Measurements from ENCODE around the gene DAG1. TPM values are rescaled to one million over a fixed set of nuclear protein-coding genes. Genes with fewer than 3 reads are reported as not detected.

DAG1 gene
- total RNA-seq, 1 donor from 2014 or later, result 46.8 TPM

- Mint-ChIP-seq H3K27me3 (ENCODE audit: unreplicated experiment) (no peaks in the 10 kb centered on the region), H3K4me1 (ENCODE audit: low read depth, unreplicated experiment) (no peaks in the 10 kb centered on the region), H3K4me3 (ENCODE audit: unreplicated experiment) (no peak overlapping the region), H3K9me3 (ENCODE audit: unreplicated experiment) (no peaks in the 10 kb centered on the region), H3K27ac (ENCODE audit: unreplicated experiment) (no peak overlapping the region), H3K36me3 (ENCODE audit: unreplicated experiment) (no peaks in the 10 kb centered on the region)
- DNase-seq, result no peak
- TF ChIP-seq CTCF (IDR thresholded peaks at IDR 0.05; ENCODE audit: partially characterized antibody, unreplicated experiment), result no peak
These were observed 30.2 kb downstream of the DAG1 start for GRCh38 chr3:49500205-49500731.

GRCh38 chr3:49500732-49501609 is 30.9 kb downstream of the DAG1 start:
- Mint-ChIP-seq H3K4me1 (ENCODE audit: low read depth, unreplicated experiment) (no peaks in the 10 kb centered on the region), H3K9me3 (ENCODE audit: unreplicated experiment) (no peaks in the 10 kb centered on the region), H3K27me3 (ENCODE audit: unreplicated experiment) (no peaks in the 10 kb centered on the region), H3K36me3 (ENCODE audit: unreplicated experiment) (no peaks in the 10 kb centered on the region), H3K4me3 (ENCODE audit: unreplicated experiment) (no peak overlapping the region), H3K27ac (ENCODE audit: unreplicated experiment) (no peak overlapping the region)
- DNase-seq, result no peak
- no peak for TF ChIP-seq CTCF (IDR thresholded peaks at IDR 0.05; ENCODE audit: partially characterized antibody, unreplicated experiment)

- H3K27me3 Mint-ChIP-seq (ENCODE audit: unreplicated experiment), result no peaks in the 10 kb centered on the region
- no peaks in the 10 kb centered on the region for H3K4me1 Mint-ChIP-seq (ENCODE audit: low read depth, unreplicated experiment)
- no peak overlapping the region for H3K4me3 Mint-ChIP-seq (ENCODE audit: unreplicated experiment)
- no peak for DNase-seq
- no peaks in the 10 kb centered on the region for H3K9me3 Mint-ChIP-seq (ENCODE audit: unreplicated experiment)
- H3K36me3 Mint-ChIP-seq (ENCODE audit: unreplicated experiment), result no peaks in the 10 kb centered on the region
- no peak overlapping the region for H3K27ac Mint-ChIP-seq (ENCODE audit: unreplicated experiment)
- TF ChIP-seq CTCF (IDR thresholded peaks at IDR 0.05; ENCODE audit: partially characterized antibody, unreplicated experiment), result no peak
These were observed 31.8 kb downstream of the DAG1 start for GRCh38 chr3:49501842-49502241.

- H3K36me3 Mint-ChIP-seq (ENCODE audit: unreplicated experiment), result no peaks in the 10 kb centered on the region
- H3K9me3 Mint-ChIP-seq (ENCODE audit: unreplicated experiment), result no peaks in the 10 kb centered on the region
- no peaks in the 10 kb centered on the region for H3K27me3 Mint-ChIP-seq (ENCODE audit: unreplicated experiment)
- no peak overlapping the region for H3K4me3 Mint-ChIP-seq (ENCODE audit: unreplicated experiment)
- no peak overlapping the region for H3K27ac Mint-ChIP-seq (ENCODE audit: unreplicated experiment)
- DNase-seq, result no peak
- no peak for TF ChIP-seq CTCF (IDR thresholded peaks at IDR 0.05; ENCODE audit: partially characterized antibody, unreplicated experiment)
- H3K4me1 Mint-ChIP-seq (ENCODE audit: low read depth, unreplicated experiment), result no peaks in the 10 kb centered on the region
These were observed 36.8 kb downstream of the DAG1 start for GRCh38 chr3:49506906-49507305.

GRCh38 chr3:49509028-49509561 is 39.0 kb downstream of the DAG1 start:
- DNase-seq, result no peak
- Mint-ChIP-seq H3K36me3 (ENCODE audit: unreplicated experiment) (no peaks in the 10 kb centered on the region), H3K27ac (ENCODE audit: unreplicated experiment) (no peak overlapping the region), H3K27me3 (ENCODE audit: unreplicated experiment) (no peaks in the 10 kb centered on the region), H3K9me3 (ENCODE audit: unreplicated experiment) (no peaks in the 10 kb centered on the region), H3K4me1 (ENCODE audit: low read depth, unreplicated experiment) (no peaks in the 10 kb centered on the region), H3K4me3 (ENCODE audit: unreplicated experiment) (no peak overlapping the region)
- TF ChIP-seq CTCF (IDR thresholded peaks at IDR 0.05; ENCODE audit: partially characterized antibody, unreplicated experiment), result no peak

Measured in glutamatergic neuron (in vitro differentiated cells).